ENCODE data around the gene DPH6.
"Not testable (repeated sequence)": the region's sequence is repeated elsewhere in the genome, so short reads cannot be mapped to it uniquely, and the experiment has no call there.

DPH6 gene

GRCh38 chr15:35410775-35411174 is 135.2 kb downstream of the DPH6 start:
- no peak overlapping the region for H3K4me3 ChIP-seq (replicated peaks; ENCODE audit: low read depth, low read length)
- TF ChIP-seq, protein P1, sequence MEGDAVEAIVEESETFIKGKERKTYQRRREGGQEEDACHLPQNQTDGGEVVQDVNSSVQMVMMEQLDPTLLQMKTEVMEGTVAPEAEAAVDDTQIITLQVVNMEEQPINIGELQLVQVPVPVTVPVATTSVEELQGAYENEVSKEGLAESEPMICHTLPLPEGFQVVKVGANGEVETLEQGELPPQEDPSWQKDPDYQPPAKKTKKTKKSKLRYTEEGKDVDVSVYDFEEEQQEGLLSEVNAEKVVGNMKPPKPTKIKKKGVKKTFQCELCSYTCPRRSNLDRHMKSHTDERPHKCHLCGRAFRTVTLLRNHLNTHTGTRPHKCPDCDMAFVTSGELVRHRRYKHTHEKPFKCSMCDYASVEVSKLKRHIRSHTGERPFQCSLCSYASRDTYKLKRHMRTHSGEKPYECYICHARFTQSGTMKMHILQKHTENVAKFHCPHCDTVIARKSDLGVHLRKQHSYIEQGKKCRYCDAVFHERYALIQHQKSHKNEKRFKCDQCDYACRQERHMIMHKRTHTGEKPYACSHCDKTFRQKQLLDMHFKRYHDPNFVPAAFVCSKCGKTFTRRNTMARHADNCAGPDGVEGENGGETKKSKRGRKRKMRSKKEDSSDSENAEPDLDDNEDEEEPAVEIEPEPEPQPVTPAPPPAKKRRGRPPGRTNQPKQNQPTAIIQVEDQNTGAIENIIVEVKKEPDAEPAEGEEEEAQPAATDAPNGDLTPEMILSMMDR (IDR thresholded peaks at IDR 0.05; ENCODE audit: low read depth, low read length, missing control alignments), result no peak
- no peak for DNase-seq (ENCODE audit: extremely low read depth, low read depth)

- TF ChIP-seq, protein P1 (IDR thresholded peaks at IDR 0.05; ENCODE audit: low read depth, low read length, missing control alignments), result no peak
- H3K4me3 ChIP-seq (replicated peaks; ENCODE audit: low read depth, low read length), result no peak overlapping the region
- peak; percentile 11 for DNase-seq (ENCODE audit: extremely low read depth, low read depth)
These were observed 146.1 kb downstream of the DPH6 start for GRCh38 chr15:35399901-35400300.

DNA sequence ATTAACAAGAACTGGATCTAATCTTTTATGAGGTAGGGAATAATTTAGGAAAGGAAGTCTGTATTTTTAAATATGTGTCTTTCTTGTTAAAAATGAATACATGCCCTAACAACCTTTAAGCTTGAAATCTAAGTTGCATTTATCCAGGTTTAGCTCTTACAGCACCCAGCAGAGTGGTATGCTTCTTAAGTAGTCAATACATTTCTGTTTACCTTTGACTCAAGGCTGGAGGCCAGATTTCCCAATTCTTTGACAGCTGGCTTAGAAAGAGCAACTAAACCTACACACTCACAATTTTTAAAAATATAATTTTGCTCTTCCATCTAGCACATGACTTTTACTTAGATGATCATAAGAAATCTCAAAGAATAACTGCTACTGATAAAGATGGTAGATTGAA is 148.9 kb downstream of the DPH6 start:
- H3K4me3 ChIP-seq (replicated peaks; ENCODE audit: low read depth, low read length), result no peak overlapping the region
- DNase-seq (ENCODE audit: extremely low read depth, low read depth), result no peak
- TF ChIP-seq, protein P1 (IDR thresholded peaks at IDR 0.05; ENCODE audit: low read depth, low read length, missing control alignments), result no peak

DNA sequence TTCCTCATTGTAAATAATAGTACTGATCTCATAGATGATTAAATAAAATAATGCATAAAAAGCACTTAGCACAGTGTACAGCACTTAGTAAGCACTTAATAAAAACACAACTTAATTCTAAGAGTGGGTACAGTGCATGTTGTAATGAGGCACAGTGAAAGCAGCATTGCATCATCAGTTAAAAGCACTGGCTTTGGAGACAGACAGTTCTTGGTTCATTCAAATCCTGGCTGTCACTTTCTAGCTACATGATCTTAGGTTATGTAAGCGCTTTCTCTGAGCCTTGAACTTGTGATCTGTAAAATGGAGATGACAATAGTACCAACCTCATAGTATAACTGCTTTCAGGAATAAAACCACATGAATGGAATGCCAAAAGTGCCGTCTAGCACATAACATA is 151.5 kb downstream of the DPH6 start:
- TF ChIP-seq, protein P1 (IDR thresholded peaks at IDR 0.05; ENCODE audit: low read depth, low read length, missing control alignments), result no peak
- H3K4me3 ChIP-seq (replicated peaks; ENCODE audit: low read depth, low read length), result no peak overlapping the region
- no peak for DNase-seq (ENCODE audit: extremely low read depth, low read depth)

DNA sequence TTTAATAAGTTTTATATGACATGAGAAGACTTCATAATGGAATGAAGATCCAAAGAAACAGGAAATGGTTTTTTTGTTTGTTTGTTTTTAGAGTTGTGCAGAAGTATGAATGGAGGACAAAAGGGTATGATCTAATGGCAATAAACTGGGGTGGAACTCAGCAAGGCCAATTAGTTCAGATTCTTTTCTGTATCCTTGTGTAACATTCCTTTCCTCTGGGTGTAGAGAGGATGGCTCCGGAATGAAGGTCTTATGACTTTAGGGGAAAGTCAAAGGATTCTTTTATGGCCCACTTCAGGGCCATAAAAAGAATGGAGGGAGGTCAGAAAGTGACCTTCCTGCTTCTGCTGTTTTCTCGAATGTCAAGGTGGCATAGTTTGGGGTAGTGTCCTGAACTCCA is 152.6 kb downstream of the DPH6 start:
- no peak for DNase-seq (ENCODE audit: extremely low read depth, low read depth)

GRCh38 chr15:35391408-35391984 is 154.5 kb downstream of the DPH6 start:
- DNase-seq (ENCODE audit: extremely low read depth, low read depth); H3K4me3 ChIP-seq (replicated peaks; ENCODE audit: low read depth, low read length): not testable (repeated sequence)

More for the DNA sequence above, 152.6 kb downstream of the DPH6 start:
- TF ChIP-seq, protein P1 (IDR thresholded peaks at IDR 0.05; ENCODE audit: low read depth, low read length, missing control alignments), result no peak
- H3K4me3 ChIP-seq (replicated peaks; ENCODE audit: low read depth, low read length), result no peak overlapping the region

DNA sequence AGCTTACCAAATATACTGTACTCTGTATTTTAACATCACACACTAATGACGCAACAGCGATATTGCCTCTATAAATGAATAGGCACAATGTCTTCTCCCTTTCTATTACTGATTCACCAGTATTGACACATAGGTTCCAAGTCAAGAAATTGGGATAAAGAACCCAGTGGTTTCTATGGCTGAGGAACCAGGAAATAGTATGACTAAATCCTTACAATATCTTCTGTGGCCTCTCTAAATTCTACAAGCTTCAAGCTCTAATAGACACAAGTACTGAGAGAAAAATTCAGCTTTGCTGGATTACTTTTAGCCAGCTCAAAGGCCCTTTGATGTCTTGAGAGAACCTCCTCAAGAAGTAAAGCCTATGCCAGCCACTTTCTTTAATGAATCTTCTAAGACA is 162.5 kb downstream of the DPH6 start:
- TF ChIP-seq, protein P1 (IDR thresholded peaks at IDR 0.05; ENCODE audit: low read depth, low read length, missing control alignments), result no peak
- no peak overlapping the region for H3K4me3 ChIP-seq (replicated peaks; ENCODE audit: low read depth, low read length)
- DNase-seq (ENCODE audit: extremely low read depth, low read depth), result no peak
